HUES6 (cell line): Measurements from ENCODE around the gene KCNA2.

Experiments used
- H3K27ac ChIP-seq: 2 replicates; pipeline ENCODE4 v1.7.0; 2013; ENCODE audit warnings: low read depth, mild to moderate bottlenecking, low read length, inconsistent platforms
- H3K27me3 ChIP-seq: 2 replicates; pipeline ENCODE4 v1.6.1; 2013; ENCODE audit warnings: low read length; ENCODE audit not compliant: control insufficient read depth, insufficient read depth
- H3K36me3 ChIP-seq: 2 replicates; pipeline ENCODE4 v1.6.1; 2013; ENCODE audit warnings: low read length; ENCODE audit not compliant: control insufficient read depth, insufficient read depth
- H3K4me1 ChIP-seq: 2 replicates; pipeline ENCODE4 v1.6.1; 2013; ENCODE audit warnings: low read length; ENCODE audit not compliant: control insufficient read depth, insufficient read depth
- H3K4me3 ChIP-seq: 2 replicates; pipeline ENCODE4 v1.5.1; 2013; ENCODE audit warnings: low read depth, low read length
- H3K9ac ChIP-seq: one replicate; pipeline ENCODE4 v1.6.1; 2013; ENCODE audit warnings: mild to moderate bottlenecking, low read length
- H3K9me3 ChIP-seq: 2 replicates; pipeline ENCODE4 v1.6.1; 2013; ENCODE audit warnings: low read depth, low read length; ENCODE audit not compliant: control insufficient read depth, insufficient read depth

KCNA2 gene

GRCh38 chr1:110563089-110563488, 43.1 kb downstream of the KCNA2 start:
- H3K4me3 ChIP-seq: no peak overlapping the region
- H3K36me3 ChIP-seq: no peaks in the 10 kb centered on the region
- H3K9ac ChIP-seq: no peak overlapping the region
- H3K4me1 ChIP-seq: no peaks in the 10 kb centered on the region
- no peak overlapping the region for H3K27ac ChIP-seq
- no peaks in the 10 kb centered on the region for H3K9me3 ChIP-seq
- peaks cover 39% of the 10 kb centered on the region for H3K27me3 ChIP-seq

- Histone ChIP-seq H3K27me3 (peaks cover 49% of the 10 kb centered on the region), H3K9ac (no peak overlapping the region), H3K9me3 (no peaks in the 10 kb centered on the region), H3K27ac (no peak overlapping the region), H3K4me3 (no peak overlapping the region), H3K4me1 (no peaks in the 10 kb centered on the region; the same call in 1 of the 2 replicates), H3K36me3 (no peaks in the 10 kb centered on the region)
Observed at GRCh38 chr1:110561596-110561995, 44.6 kb downstream of the KCNA2 start.

GRCh38 chr1:110559157-110559556, 47.0 kb downstream of the KCNA2 start:
- Histone ChIP-seq H3K27ac (no peak overlapping the region), H3K27me3 (peaks cover 70% of the 10 kb centered on the region), H3K9me3 (no peaks in the 10 kb centered on the region), H3K9ac (no peak overlapping the region), H3K36me3 (no peaks in the 10 kb centered on the region), H3K4me1 (peaks cover 4% of the 10 kb centered on the region; the same call in 1 of the 2 replicates), H3K4me3 (no peak overlapping the region)

- Histone ChIP-seq H3K9ac (no peak overlapping the region), H3K4me3 (no peak overlapping the region), H3K27ac (no peak overlapping the region), H3K4me1 (peaks cover 4% of the 10 kb centered on the region; the same call in 1 of the 2 replicates), H3K9me3 (no peaks in the 10 kb centered on the region), H3K27me3 (peaks cover 80% of the 10 kb centered on the region), H3K36me3 (no peaks in the 10 kb centered on the region)
Observed at GRCh38 chr1:110557481-110557880, 48.7 kb downstream of the KCNA2 start.

- no peak overlapping the region for H3K27ac ChIP-seq
- no peak overlapping the region for H3K4me3 ChIP-seq
- no peaks in the 10 kb centered on the region for H3K36me3 ChIP-seq
- no peak overlapping the region for H3K9ac ChIP-seq
- peaks cover 4% of the 10 kb centered on the region; the same call in 1 of the 2 replicates for H3K4me1 ChIP-seq
- peaks cover 88% of the 10 kb centered on the region for H3K27me3 ChIP-seq
- no peaks in the 10 kb centered on the region for H3K9me3 ChIP-seq
Observed at GRCh38 chr1:110556471-110556807, 49.7 kb downstream of the KCNA2 start.

- H3K9me3 ChIP-seq: no peaks in the 10 kb centered on the region
- H3K4me1 ChIP-seq: peaks cover 4% of the 10 kb centered on the region; the same call in 1 of the 2 replicates
- no peak overlapping the region for H3K9ac ChIP-seq
- no peak overlapping the region for H3K27ac ChIP-seq
- no peaks in the 10 kb centered on the region for H3K36me3 ChIP-seq
- H3K27me3 ChIP-seq: peaks cover 90% of the 10 kb centered on the region
- H3K4me3 ChIP-seq: peak overlapping the region; percentile 56
Observed at GRCh38 chr1:110555807-110556470, 50.2 kb downstream of the KCNA2 start.

GRCh38 chr1:110554871-110555801, 51.0 kb downstream of the KCNA2 start:
- no peaks in the 10 kb centered on the region for H3K36me3 ChIP-seq
- H3K4me1 ChIP-seq: peaks cover 4% of the 10 kb centered on the region; the same call in 1 of the 2 replicates
- peak overlapping the region; percentile 56 for H3K4me3 ChIP-seq
- H3K27me3 ChIP-seq: peaks cover 92% of the 10 kb centered on the region
- H3K9ac ChIP-seq: no peak overlapping the region
- no peak overlapping the region for H3K27ac ChIP-seq
- no peaks in the 10 kb centered on the region for H3K9me3 ChIP-seq

- H3K9ac ChIP-seq: no peak overlapping the region
- H3K9me3 ChIP-seq: no peaks in the 10 kb centered on the region
- H3K27me3 ChIP-seq: peaks cover 70% of the 10 kb centered on the region
- no peaks in the 10 kb centered on the region for H3K36me3 ChIP-seq
- H3K4me3 ChIP-seq: no peak overlapping the region
- peaks cover 4% of the 10 kb centered on the region; the same call in 1 of the 2 replicates for H3K4me1 ChIP-seq
- H3K27ac ChIP-seq: no peak overlapping the region
Observed at GRCh38 chr1:110551278-110551809, 54.8 kb downstream of the KCNA2 start.

GRCh38 chr1:110549831-110550230, 56.3 kb downstream of the KCNA2 start:
- no peak overlapping the region for H3K9ac ChIP-seq
- H3K27ac ChIP-seq: no peak overlapping the region
- H3K27me3 ChIP-seq: peaks cover 58% of the 10 kb centered on the region
- no peaks in the 10 kb centered on the region for H3K9me3 ChIP-seq
- H3K4me3 ChIP-seq: no peak overlapping the region
- no peaks in the 10 kb centered on the region for H3K36me3 ChIP-seq
- no peaks in the 10 kb centered on the region for H3K4me1 ChIP-seq

- H3K9ac ChIP-seq: no peak overlapping the region
- H3K27me3 ChIP-seq: peaks cover 45% of the 10 kb centered on the region
- no peak overlapping the region for H3K4me3 ChIP-seq
- H3K27ac ChIP-seq: no peak overlapping the region
- H3K9me3 ChIP-seq: no peaks in the 10 kb centered on the region
- H3K36me3 ChIP-seq: no peaks in the 10 kb centered on the region
- H3K4me1 ChIP-seq: no peaks in the 10 kb centered on the region
Observed at GRCh38 chr1:110548381-110548780, 57.8 kb downstream of the KCNA2 start.

- no peaks in the 10 kb centered on the region for H3K9me3 ChIP-seq
- no peaks in the 10 kb centered on the region for H3K36me3 ChIP-seq
- peaks cover 31% of the 10 kb centered on the region for H3K27me3 ChIP-seq
- H3K4me3 ChIP-seq: no peak overlapping the region
- no peak overlapping the region for H3K9ac ChIP-seq
- H3K4me1 ChIP-seq: no peaks in the 10 kb centered on the region
- H3K27ac ChIP-seq: no peak overlapping the region
Observed at GRCh38 chr1:110547017-110547416, 59.1 kb downstream of the KCNA2 start.
